ENCODE results near the gene LAMA5. TPM values are rescaled to one million over a fixed set of nuclear protein-coding genes. Genes with fewer than 3 reads are reported as not detected.
A peak's percentile ranks its signal among the peaks of the same experiment; 100 is the strongest.

The LAMA5 gene
- total and polyA plus RNA-seq, 2 donors = 40.4 to 162 TPM

DNA sequence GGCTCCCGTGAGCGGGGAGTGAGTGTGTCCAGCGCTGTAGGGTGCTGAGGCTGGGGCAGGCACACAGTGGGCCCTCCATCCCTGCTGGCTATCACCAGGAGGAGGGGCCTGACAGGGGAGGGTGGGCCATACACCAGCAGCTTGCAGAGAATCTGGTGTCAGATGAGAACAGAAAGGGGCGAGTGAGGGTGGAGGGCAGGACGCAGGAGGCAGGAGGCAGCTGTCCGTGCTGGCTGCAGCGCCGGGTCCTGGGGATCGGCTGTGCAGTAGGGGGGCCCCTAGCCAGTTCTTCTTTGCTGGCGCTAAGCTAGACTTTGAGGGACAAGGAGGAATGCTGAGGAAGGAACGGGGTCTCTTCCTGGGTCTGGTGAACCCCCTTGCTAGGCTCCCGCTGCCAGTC is 41.5 kb upstream of the LAMA5 start:
- Histone ChIP-seq H3K4me1 (ENCODE audit: insufficient read depth) (no peaks in the 10 kb centered on the region), H3K4me3 (ENCODE audit: low read depth, low read length) (no peak overlapping the region), H3K36me3 (ENCODE audit: insufficient read depth) (no peaks in the 10 kb centered on the region), H3K27ac (ENCODE audit: low read depth) (no peak overlapping the region)
- no peak for DNase-seq (ENCODE audit: extremely low spot score)
- 77% methylated on average over 12 of the region's 12 CpGs for WGBS

DNA sequence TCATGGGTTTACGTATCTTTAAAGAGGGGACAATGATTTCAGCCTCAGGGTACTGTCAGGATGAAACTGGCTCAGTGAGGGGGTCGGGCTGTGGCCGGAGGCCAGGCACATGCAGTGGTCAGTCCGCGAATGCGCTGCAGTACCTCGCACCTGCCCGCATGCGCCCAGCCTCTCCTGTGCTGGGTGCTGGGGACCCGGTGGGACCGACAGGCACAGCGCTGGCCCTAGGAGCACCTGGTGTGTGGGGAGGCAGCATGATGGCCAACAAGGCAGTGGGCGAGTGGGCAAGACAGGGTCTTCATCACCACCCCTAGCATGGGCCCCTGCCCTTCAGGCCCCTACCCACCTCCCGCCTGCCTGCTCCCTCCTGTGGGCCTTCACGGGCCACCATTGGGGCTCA is 40.9 kb upstream of the LAMA5 start:
- H3K4me1 ChIP-seq (ENCODE audit: insufficient read depth) = no peaks in the 10 kb centered on the region
- WGBS = 94% methylated on average over 15 of the region's 15 CpGs
- DNase-seq (ENCODE audit: extremely low spot score) = no peak
- no peak overlapping the region for H3K4me3 ChIP-seq (ENCODE audit: low read depth, low read length)
- no peaks in the 10 kb centered on the region for H3K36me3 ChIP-seq (ENCODE audit: insufficient read depth)
- no peak overlapping the region for H3K27ac ChIP-seq (ENCODE audit: low read depth)

DNA sequence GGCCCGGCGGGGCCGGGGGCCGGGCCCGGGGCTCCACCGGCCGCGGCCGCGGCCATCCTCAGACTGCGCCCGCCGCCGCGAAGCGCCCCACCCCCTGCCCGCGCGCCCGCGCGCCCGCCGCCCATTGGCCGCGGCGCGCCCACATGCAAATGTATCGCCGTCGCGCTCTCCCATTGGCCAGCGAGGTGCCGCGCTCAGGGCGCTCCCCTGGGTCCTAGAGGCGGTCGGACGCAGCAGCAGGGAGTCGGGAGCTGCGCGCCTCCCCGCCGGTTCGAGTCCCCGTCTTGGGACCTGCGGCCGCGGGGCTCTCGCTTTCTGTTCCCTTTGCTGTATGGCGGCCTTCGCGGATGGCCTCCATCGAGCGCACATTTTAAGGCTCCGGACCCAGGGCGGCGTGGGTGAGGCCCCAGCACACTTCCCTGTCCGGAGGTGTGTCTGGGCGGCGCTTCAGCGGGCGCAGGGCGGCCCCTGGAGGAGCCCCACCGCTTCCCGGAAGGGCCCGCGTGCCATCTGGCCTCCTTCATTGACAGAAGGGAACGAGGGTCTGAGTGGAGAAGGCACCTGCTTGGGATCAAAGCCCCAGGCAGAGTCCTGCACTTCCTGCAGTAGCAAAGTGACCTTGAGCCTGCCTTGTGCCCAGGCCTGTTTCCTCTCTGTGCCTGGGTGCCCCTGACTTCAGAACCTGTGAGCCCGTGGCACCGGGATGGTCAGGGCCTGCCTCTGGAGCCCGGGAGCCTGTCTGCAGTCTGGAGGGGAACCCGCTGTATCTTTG is 40.3 kb upstream of the LAMA5 start, which contains the start of gene CABLES2:
Gene CABLES2 (minus strand): TSS at position 65 of the 772 bp plus-strand sequence. CDS start 9 bp downstream, at position 56.
- peak; percentile 84 for DNase-seq (ENCODE audit: extremely low spot score)
- peak within 1 kb of the TSS; percentile 87 for H3K4me3 ChIP-seq (ENCODE audit: low read depth, low read length)
- H3K36me3 ChIP-seq (ENCODE audit: insufficient read depth) = no peaks in the 10 kb centered on the region
- H3K4me1 ChIP-seq (ENCODE audit: insufficient read depth) = no peaks in the 10 kb centered on the region
- 5% methylated on average over 72 of the region's 73 CpGs for WGBS
- H3K27ac ChIP-seq (ENCODE audit: low read depth) = no peak within 1 kb of the TSS

DNA sequence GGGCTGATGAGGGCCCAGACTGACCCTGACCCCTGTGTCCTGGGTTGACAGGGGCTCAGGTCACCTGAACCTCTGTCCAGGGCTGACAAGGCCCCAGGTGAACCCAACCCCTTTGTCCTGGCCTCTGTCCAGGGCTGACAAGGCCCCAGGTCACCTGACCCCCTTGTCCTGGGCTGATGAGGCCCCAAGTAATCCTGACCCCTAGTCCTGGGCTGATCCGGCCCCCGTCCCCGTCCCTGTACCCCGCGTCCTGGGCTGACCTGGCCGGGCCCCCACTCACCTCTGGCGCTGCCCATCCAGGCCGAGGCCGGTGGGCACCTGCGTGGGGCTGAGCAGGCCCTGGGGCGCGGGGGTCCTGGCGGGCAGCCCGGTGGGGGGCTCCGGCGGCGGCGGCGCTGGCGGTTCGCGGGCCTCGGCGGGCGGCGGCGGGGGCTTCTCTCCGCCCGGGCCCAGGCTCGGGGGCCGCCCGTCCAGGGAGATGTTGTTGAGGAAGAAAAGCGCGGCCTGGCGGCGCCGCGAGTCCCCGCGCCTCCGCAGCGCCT is 39.6 kb upstream of the LAMA5 start:
- Histone ChIP-seq H3K4me1 (ENCODE audit: insufficient read depth) (no peaks in the 10 kb centered on the region), H3K36me3 (ENCODE audit: insufficient read depth) (no peaks in the 10 kb centered on the region), H3K4me3 (ENCODE audit: low read depth, low read length) (peak overlapping the region; percentile 87), H3K27ac (ENCODE audit: low read depth) (no peak overlapping the region)
- DNase-seq (ENCODE audit: extremely low spot score) = no peak
- WGBS = under 1% methylated on average over 42 of the region's 42 CpGs

DNA sequence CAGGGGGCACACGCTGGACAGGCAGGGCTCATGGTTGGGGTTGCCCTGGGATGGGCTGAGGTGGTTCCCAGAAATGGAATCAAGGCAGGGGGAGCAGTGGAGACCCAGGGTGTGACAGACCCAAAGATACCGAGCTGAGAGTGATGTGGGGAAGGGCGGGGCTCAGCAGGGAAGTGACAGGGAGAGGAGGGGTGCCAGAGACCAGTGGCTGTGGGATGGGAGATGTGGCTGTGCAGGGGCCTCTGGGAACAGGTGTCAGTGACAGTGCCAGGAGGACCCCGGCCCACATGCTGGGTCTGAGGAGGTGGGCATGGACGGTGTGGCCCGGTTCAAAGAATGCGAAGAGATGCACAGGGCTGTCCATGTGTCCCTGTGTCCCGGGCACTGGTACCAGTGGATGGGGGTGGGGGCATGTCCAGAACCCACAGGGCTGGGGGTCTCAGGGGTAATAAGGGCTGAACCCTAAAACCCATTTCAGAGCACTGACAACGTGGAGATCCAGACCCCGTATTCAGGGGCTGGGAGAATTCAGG is 38.9 kb upstream of the LAMA5 start:
- 49% methylated on average over 10 of the region's 10 CpGs for WGBS
- Histone ChIP-seq H3K4me3 (ENCODE audit: low read depth, low read length) (peak overlapping the region; percentile 87), H3K27ac (ENCODE audit: low read depth) (no peak overlapping the region)

DNA sequence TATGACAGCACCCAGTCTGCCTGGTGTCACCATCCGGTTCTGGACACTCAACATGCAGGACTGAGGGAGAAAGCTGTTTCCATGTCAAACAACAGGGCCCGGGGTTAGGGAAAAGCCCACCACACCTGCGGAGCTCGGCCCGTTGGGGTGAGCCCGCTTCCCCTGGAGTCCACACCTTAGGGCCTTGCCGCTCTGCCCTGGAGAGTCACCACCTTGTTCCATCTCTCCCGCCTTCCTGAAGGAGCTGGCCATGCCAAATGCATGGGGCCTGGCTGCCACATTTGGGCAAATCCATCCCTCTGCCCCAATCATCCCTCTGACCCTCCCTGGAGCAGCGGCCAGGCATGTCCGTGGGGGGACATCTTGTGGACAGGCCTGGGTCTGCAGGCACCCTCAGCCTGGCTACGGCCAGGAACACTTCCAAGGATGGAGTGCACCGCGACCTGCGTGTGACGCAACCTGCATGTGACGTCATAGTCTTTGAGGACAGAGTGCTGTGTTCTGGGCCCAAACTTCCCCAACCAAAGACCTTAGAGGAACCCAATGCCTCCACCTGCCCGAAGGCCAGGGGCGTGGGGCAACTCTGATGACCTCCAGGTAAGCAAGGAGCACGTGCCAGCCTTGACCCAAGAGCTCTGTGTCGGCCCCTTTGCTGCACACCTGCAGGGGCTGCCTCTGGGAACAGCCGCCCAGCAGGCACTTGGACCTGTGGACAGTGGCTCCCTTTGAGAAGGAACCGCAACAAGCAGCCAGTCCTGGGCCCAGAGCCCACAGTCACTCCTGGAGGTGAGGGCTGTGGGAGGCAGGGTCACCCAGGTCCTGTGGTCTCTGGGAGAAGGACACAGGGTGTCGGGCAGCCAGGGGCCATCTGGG is 38.2 kb upstream of the LAMA5 start:
- Histone ChIP-seq H3K36me3 (ENCODE audit: insufficient read depth) (no peaks in the 10 kb centered on the region), H3K27ac (ENCODE audit: low read depth) (no peak overlapping the region), H3K4me3 (ENCODE audit: low read depth, low read length) (no peak overlapping the region), H3K4me1 (ENCODE audit: insufficient read depth) (no peaks in the 10 kb centered on the region)
- WGBS = 62% methylated on average over 23 of the region's 23 CpGs
- DNase-seq (ENCODE audit: extremely low spot score) = no peak

More for the DNA sequence above, 38.9 kb upstream of the LAMA5 start:
- no peak for DNase-seq (ENCODE audit: extremely low spot score)
- no peaks in the 10 kb centered on the region for H3K4me1 ChIP-seq (ENCODE audit: insufficient read depth)
- no peaks in the 10 kb centered on the region for H3K36me3 ChIP-seq (ENCODE audit: insufficient read depth)

DNA sequence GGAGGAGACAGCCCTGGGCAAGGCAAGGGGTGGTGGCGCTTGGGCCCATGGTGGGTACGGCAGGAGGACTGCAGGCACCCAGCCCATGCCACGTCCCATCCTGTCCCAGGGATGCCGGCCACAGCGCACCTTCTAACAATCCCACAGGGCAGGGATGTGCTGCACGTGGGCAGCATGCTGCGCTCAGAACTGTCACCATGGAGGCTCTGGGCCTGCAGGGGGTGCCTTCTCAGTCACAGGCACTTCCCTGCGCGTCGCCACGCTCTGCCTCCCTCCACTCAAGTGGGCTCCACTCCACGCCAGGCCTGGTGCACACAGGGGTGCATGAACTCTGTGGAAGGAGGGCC is 37.6 kb upstream of the LAMA5 start:
- Histone ChIP-seq H3K36me3 (ENCODE audit: insufficient read depth) (no peaks in the 10 kb centered on the region), H3K4me3 (ENCODE audit: low read depth, low read length) (no peak overlapping the region), H3K27ac (ENCODE audit: low read depth) (no peak overlapping the region), H3K4me1 (ENCODE audit: insufficient read depth) (no peaks in the 10 kb centered on the region)
- 82% methylated on average over 12 of the region's 12 CpGs for WGBS
- no peak for DNase-seq (ENCODE audit: extremely low spot score)

DNA sequence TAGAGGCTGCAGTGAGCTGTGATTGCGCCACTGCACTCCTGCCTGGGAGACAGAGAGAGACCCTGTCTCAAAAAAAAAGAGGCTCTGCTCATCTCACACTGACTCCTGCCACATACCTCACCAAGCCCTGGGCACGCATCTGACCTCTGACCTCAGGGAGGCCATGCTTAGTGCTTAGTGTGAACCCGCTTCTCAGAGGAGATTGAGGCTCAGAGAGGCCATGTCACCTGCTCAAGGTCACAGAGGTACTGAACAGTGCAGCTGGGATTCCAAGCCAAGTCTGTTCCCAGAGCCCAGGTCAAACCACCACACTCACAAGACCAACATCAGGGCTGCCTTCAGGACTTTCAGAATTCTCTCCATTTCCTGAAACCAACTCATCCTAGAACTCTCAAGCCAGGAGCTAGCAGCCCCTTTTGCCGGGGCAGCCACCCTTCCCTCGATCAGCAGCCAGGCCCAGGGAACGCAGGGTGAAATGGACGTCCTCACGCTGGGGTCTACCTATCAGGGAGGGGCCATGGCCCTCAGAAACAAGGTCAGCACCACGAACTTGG is 37.1 kb upstream of the LAMA5 start:
- Histone ChIP-seq H3K36me3 (ENCODE audit: insufficient read depth) (no peaks in the 10 kb centered on the region), H3K4me1 (ENCODE audit: insufficient read depth) (no peaks in the 10 kb centered on the region), H3K4me3 (ENCODE audit: low read depth, low read length) (no peak overlapping the region), H3K27ac (ENCODE audit: low read depth) (no peak overlapping the region)
- DNase-seq (ENCODE audit: extremely low spot score) = no peak
- WGBS = 88% methylated on average over 9 of the region's 9 CpGs

DNA sequence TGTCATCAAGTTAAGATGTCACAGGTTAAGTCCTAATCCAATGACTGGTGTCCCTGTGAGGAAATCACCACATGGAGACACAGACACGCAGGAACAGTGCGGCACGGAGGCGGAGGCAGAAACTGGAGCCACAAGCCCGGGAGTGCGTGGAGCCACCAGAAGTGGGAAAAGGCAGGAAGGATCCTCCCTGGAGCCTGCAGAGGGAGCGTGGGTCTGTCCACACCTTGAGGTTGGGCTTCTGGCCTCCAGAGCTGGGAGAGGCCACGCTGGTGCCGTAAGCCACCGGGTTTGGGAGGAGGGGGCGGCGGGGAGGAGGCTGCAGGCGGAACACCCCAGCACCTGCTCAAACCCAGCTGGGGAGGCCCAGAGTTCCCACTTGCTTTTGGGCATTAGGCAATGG is 36.2 kb upstream of the LAMA5 start:
- 80% methylated on average over 13 of the region's 13 CpGs for WGBS
- Histone ChIP-seq H3K4me3 (ENCODE audit: low read depth, low read length) (no peak overlapping the region), H3K4me1 (ENCODE audit: insufficient read depth) (no peaks in the 10 kb centered on the region), H3K36me3 (ENCODE audit: insufficient read depth) (no peaks in the 10 kb centered on the region), H3K27ac (ENCODE audit: low read depth) (no peak overlapping the region)
- no peak for DNase-seq (ENCODE audit: extremely low spot score)

DNA sequence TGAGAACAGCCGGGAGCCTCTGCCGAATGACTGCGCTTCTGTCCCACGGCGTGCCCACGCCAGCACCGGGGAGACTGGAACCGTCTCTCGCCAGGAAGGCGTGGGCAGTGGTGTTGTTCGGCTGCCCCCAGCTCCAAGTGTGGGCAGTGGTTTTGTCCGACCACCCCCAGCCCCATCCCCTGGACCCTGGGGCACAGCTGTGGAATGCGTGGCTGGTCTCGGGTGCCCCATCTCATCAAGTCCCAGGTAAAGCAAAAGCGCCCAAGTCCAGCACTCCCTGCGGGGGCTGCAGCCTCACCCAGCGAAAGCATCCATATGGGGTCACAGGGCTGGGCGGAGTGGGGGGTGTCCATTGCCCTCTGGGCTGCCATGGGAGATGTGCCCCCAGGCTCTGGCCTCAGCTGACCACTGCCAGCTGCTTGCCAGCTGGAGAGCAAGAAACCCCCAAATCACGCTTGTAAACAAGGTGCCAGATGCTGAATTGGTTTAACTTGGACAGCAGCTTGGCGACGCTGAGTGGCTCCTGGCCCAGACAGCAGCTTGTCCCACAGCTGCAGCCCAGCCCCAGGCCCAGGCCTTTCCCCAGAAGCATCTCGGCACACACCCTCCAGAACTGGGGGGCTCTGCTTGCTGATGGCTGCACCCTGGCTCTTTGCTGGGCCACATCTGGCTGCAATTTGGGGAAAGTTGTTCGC is 35.5 kb upstream of the LAMA5 start:
- no peak overlapping the region for H3K4me3 ChIP-seq (ENCODE audit: low read depth, low read length)
- no peaks in the 10 kb centered on the region for H3K36me3 ChIP-seq (ENCODE audit: insufficient read depth)
- 93% methylated on average over 23 of the region's 23 CpGs for WGBS
- H3K27ac ChIP-seq (ENCODE audit: low read depth) = no peak overlapping the region
- H3K4me1 ChIP-seq (ENCODE audit: insufficient read depth) = no peaks in the 10 kb centered on the region
- no peak for DNase-seq (ENCODE audit: extremely low spot score)

DNA sequence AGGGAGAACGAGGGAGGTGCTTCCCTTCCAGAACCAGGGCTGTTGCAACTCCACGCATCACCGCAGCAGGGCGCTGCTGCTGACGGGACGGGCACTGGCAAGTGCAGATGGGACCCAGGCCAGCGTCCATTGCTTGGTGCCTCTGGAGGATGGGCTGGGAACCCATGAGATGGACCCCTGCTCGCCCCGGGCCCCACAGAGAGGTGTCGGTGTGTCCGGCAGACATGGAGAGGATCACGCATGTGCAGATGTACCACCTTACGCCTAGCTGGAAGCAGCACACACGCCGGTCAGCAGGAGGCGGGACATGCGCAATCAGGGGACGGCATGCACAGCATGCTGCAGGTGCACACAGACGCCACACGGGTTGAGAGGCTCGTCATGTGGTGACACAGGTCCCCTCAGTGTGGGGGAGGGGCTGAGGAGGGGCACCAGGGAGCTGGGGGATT is 34.2 kb upstream of the LAMA5 start:
- Histone ChIP-seq H3K4me1 (ENCODE audit: insufficient read depth) (no peaks in the 10 kb centered on the region), H3K27ac (ENCODE audit: low read depth) (no peak overlapping the region), H3K36me3 (ENCODE audit: insufficient read depth) (no peaks in the 10 kb centered on the region), H3K4me3 (ENCODE audit: low read depth, low read length) (no peak overlapping the region)
- WGBS = 72% methylated on average over 21 of the region's 21 CpGs
- DNase-seq (ENCODE audit: extremely low spot score) = no peak

DNA sequence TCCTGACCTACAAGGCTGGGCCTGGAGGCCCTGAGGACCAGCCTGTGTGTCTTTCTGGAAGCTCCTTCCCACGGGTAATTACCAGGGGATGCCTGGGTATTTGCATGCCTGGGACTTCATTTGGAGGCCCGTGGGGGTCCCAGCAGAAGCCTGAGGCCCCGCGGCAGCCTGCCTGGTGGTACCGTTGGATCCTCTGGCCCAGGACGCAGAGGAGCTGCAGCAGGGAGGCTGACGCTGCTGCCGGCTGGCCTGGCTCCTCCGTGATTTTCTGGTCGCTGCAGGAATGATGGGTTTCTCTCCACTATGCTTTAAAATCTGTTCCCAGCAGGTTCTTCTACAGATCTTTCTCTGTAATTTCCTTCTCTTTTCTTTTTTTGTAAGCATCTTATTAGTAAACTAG is 33.4 kb upstream of the LAMA5 start:
- no peak for DNase-seq (ENCODE audit: extremely low spot score)
- H3K36me3 ChIP-seq (ENCODE audit: insufficient read depth) = no peaks in the 10 kb centered on the region
- no peaks in the 10 kb centered on the region for H3K4me1 ChIP-seq (ENCODE audit: insufficient read depth)
- H3K27ac ChIP-seq (ENCODE audit: low read depth) = no peak overlapping the region
- WGBS = 84% methylated on average over 10 of the region's 10 CpGs
- no peak overlapping the region for H3K4me3 ChIP-seq (ENCODE audit: low read depth, low read length)

DNA sequence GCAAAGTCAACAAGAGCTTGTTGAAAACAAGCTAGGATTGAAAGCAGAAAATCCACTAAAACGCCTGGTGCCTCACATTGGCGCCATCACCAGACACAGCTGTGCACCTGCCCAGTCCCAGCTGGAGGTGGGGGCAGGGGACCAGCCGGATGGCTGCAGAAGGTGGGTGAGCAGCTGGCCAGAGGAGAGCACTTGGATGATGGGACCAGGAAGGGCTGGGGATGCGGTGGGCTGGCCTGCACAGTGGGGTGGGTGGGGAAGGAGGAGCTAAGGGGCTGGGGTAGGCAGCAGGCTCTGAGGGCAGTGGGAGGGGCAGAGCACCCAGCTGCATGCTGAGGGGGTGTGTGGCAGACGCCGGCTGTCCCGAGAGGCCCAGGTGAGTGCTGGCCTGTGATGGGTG is 32.9 kb upstream of the LAMA5 start:
- no peak for DNase-seq (ENCODE audit: extremely low spot score)
- no peak overlapping the region for H3K4me3 ChIP-seq (ENCODE audit: low read depth, low read length)
- 86% methylated on average over 7 of the region's 7 CpGs for WGBS
- H3K27ac ChIP-seq (ENCODE audit: low read depth) = no peak overlapping the region
- H3K4me1 ChIP-seq (ENCODE audit: insufficient read depth) = no peaks in the 10 kb centered on the region
- H3K36me3 ChIP-seq (ENCODE audit: insufficient read depth) = no peaks in the 10 kb centered on the region

Data from urinary bladder (tissue), 4 donors.